HepG2 (cell line): ENCODE measurements around the gene VTN. TPM values are rescaled to one million over a fixed set of nuclear protein-coding genes. Genes with fewer than 3 reads are reported as not detected.

Experiments
- ADNP ChIP-seq: sonication (generic); formaldehyde crosslinking; IDR thresholded peaks from 2 replicates; pipeline ENCODE4 v1.4.0; 2020; ENCODE audit warnings: missing genetic modification reagents
- FOXK2 ChIP-seq: fragments of 450-650 bp; IDR thresholded peaks from 2 replicates; pipeline ENCODE4 v1.6.1; 2016
- FOXO1 ChIP-seq: sonication (generic); formaldehyde crosslinking; IDR thresholded peaks from 2 replicates; pipeline ENCODE4 v1.4.0; 2020; ENCODE audit warnings: missing genetic modification reagents
- MAF1 ChIP-seq: sonication (generic); formaldehyde crosslinking; IDR thresholded peaks from 2 replicates; pipeline ENCODE4 v1.5.0; 2020; ENCODE audit warnings: missing genetic modification reagents, borderline replicate concordance
- MAFG ChIP-seq: sonication (generic); formaldehyde crosslinking; IDR thresholded peaks from 2 replicates; pipeline ENCODE4 v1.5.1; 2020; ENCODE audit warnings: mild to moderate bottlenecking, missing genetic modification reagents
- MED8 ChIP-seq: sonication (generic); formaldehyde crosslinking; IDR thresholded peaks from 2 replicates; pipeline ENCODE4 v1.8.1; 2023; ENCODE audit warnings: mild to moderate bottlenecking, missing genetic modification reagents; ENCODE audit not compliant: insufficient replicate concordance
- NCOR1 ChIP-seq: fragments of 200-600 bp; sonication (generic); IDR thresholded peaks from 2 replicates; pipeline ENCODE4 v1.7.0; 2017; ENCODE audit warnings: antibody characterized with exemption, low read length, borderline replicate concordance
- SMYD3 ChIP-seq: sonication (generic); formaldehyde crosslinking; IDR thresholded peaks from 2 replicates; pipeline ENCODE4 v1.8.1; 2023; ENCODE audit warnings: mild to moderate bottlenecking, missing genetic modification reagents
- SNAI1 ChIP-seq: sonication (generic); formaldehyde crosslinking; IDR thresholded peaks from 2 replicates; pipeline ENCODE4 v1.5.0; 2020; ENCODE audit warnings: mild to moderate bottlenecking, missing genetic modification reagents, borderline replicate concordance
- TAF1 ChIP-seq: sonication (generic); formaldehyde crosslinking; IDR thresholded peaks from 2 replicates; pipeline ENCODE4 v1.4.0; 2020; ENCODE audit warnings: missing genetic modification reagents
- TRIM24 ChIP-seq: sonication (generic); formaldehyde crosslinking; IDR thresholded peaks from 2 replicates; pipeline ENCODE4 v1.8.0; 2022; ENCODE audit warnings: mild to moderate bottlenecking, missing genetic modification reagents
- ZFYVE20 ChIP-seq: sonication (generic); formaldehyde crosslinking; IDR thresholded peaks from 2 replicates; pipeline ENCODE4 v1.8.0; 2023; ENCODE audit warnings: low read depth, mild to moderate bottlenecking, moderate library complexity, missing genetic modification reagents, borderline replicate concordance
- ZMYM3 ChIP-seq: sonication (generic); formaldehyde crosslinking; IDR thresholded peaks from 2 replicates; pipeline ENCODE4 v1.5.1; 2020; ENCODE audit warnings: mild to moderate bottlenecking, missing genetic modification reagents
- ZNF136 ChIP-seq: sonication (generic); formaldehyde crosslinking; IDR thresholded peaks from 2 replicates; pipeline ENCODE4 v1.8.1; 2022; ENCODE audit warnings: low read depth, mild to moderate bottlenecking, moderate library complexity, missing genetic modification reagents
- ZNF138 ChIP-seq: sonication (generic); formaldehyde crosslinking; IDR thresholded peaks from 2 replicates; pipeline ENCODE4 v1.5.0; 2020; ENCODE audit warnings: mild to moderate bottlenecking, low read depth, missing genetic modification reagents
- ZNF577 ChIP-seq: sonication (generic); formaldehyde crosslinking; IDR thresholded peaks from 2 replicates; pipeline ENCODE4 v1.4.0; 2020; ENCODE audit warnings: mild to moderate bottlenecking, low read depth, missing genetic modification reagents, borderline replicate concordance
- polyA plus RNA-seq, 8 experiments: library from polyadenylated mRNA; depleted of rRNA in 3 of 8; stranded (reverse) in 7 of 8; unstranded in 1 of 8; fragments of >200 nt; fragmentation: Illumina TruSeq in 4 of 8; extraction: Trizol in 4 of 8; gene quantifications; 2 replicates each; pipeline versions ENCODE4 v1.2.1 to v1.2.3, GENCODE V29; 2011 to 2016; ENCODE audit warnings: low read depth in 4 of 8, missing spikeins in 1 of 8, mixed read lengths in 1 of 8; ENCODE audit not compliant: insufficient read depth in 1 of 8
- total RNA-seq, 5 experiments: library from RNA; depleted of rRNA; stranded (reverse); fragments of >200 nt; fragmentation: Illumina TruSeq; extraction: Trizol; gene quantifications; 2 replicates each; pipeline ENCODE4 v1.2.3, GENCODE V29; 2016; ENCODE audit warnings: low read depth in 1 of 5
- TF ChIP-seq, protein P1 (sequence below): sonication (generic); formaldehyde crosslinking; IDR thresholded peaks from 2 replicates; pipeline ENCODE4 v1.4.0; 2020; ENCODE audit warnings: missing genetic modification reagents, borderline replicate concordance
- TF ChIP-seq, protein P2 (sequence below): sonication (generic); formaldehyde crosslinking; IDR thresholded peaks from 2 replicates; pipeline ENCODE4 v1.4.0; 2020; ENCODE audit warnings: missing genetic modification reagents, borderline replicate concordance
- TF ChIP-seq, protein P3 (sequence below): sonication (generic); formaldehyde crosslinking; IDR thresholded peaks from 2 replicates; pipeline ENCODE4 v1.4.0; 2020; ENCODE audit warnings: missing genetic modification reagents
- TF ChIP-seq, protein P4 (sequence below): IDR thresholded peaks from 2 replicates; pipeline ENCODE4 v1.6.1; 2016; ENCODE audit warnings: missing genetic modification reagents, missing compliant biosample characterization

The VTN gene
- total and polyA plus RNA-seq, 2 of the 13 experiments (the other 11 are each of a cell fraction or from before 2014, with no cell fraction given) = 108 to 131 TPM

DNA sequence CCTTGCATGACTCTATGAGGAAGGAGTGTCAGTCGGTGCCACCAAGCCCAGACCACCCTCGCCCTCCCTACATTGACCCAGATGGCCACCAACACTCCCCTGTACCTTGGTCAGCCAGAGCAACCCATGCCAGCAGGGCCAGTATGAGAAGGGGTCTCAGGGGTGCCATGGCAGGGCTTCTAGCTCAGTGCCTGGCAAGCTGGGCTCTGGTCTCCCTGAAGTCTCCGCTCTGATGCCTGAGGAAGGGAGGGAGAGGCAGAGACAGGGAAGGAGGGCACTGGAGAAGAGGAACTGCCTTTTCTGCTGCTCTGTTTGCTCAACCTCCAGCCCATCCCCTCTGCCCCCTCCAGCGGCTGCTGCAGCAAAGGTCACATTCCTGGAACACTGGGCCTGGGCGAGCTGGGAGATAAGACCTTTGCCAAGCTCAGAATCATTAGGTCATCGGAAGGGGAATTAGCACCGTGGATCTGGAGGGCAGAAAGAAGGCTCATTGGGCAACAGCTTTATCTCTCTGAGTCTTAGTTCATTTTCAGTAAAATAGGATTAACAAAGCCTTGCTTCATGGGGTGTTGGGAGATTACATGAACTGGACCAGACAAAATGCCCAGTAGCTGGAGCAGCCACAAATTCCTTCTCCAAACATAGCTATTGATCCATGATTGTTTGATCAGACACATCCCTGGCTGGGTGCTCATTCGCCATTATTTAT is at the start of gene VTN (continued):
- TF ChIP-seq TRIM24 (CRISPR knock-in tag) (no peak), MED8 (CRISPR knock-in tag) (no peak), ADNP (CRISPR knock-in tag) (no peak), TAF1 (CRISPR knock-in tag) (peak; percentile 53; the same call in 1 of the 2 replicates), SMYD3 (CRISPR knock-in tag) (no peak), FOXK2 (peak; percentile 9; the same call in 1 of the 2 replicates), SNAI1 (no peak), FOXO1 (CRISPR knock-in tag) (peak; percentile 75), ZNF136 (CRISPR knock-in tag) (no peak), ZMYM3 (CRISPR knock-in tag) (peak; percentile 42), ZFYVE20 (CRISPR knock-in tag) (no peak), NCOR1 (peak; percentile 97; the same call in 1 of the 2 replicates), ZNF577 (CRISPR knock-in tag) (no peak), ZNF138 (no peak), MAF1 (CRISPR knock-in tag) (peak; percentile 74; the same call in 1 of the 2 replicates), MAFG (CRISPR knock-in tag) (no peak)
- TF ChIP-seq, protein P1, sequence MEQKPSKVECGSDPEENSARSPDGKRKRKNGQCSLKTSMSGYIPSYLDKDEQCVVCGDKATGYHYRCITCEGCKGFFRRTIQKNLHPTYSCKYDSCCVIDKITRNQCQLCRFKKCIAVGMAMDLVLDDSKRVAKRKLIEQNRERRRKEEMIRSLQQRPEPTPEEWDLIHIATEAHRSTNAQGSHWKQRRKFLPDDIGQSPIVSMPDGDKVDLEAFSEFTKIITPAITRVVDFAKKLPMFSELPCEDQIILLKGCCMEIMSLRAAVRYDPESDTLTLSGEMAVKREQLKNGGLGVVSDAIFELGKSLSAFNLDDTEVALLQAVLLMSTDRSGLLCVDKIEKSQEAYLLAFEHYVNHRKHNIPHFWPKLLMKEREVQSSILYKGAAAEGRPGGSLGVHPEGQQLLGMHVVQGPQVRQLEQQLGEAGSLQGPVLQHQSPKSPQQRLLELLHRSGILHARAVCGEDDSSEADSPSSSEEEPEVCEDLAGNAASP = peak; percentile 81
- TF ChIP-seq, protein P2, sequence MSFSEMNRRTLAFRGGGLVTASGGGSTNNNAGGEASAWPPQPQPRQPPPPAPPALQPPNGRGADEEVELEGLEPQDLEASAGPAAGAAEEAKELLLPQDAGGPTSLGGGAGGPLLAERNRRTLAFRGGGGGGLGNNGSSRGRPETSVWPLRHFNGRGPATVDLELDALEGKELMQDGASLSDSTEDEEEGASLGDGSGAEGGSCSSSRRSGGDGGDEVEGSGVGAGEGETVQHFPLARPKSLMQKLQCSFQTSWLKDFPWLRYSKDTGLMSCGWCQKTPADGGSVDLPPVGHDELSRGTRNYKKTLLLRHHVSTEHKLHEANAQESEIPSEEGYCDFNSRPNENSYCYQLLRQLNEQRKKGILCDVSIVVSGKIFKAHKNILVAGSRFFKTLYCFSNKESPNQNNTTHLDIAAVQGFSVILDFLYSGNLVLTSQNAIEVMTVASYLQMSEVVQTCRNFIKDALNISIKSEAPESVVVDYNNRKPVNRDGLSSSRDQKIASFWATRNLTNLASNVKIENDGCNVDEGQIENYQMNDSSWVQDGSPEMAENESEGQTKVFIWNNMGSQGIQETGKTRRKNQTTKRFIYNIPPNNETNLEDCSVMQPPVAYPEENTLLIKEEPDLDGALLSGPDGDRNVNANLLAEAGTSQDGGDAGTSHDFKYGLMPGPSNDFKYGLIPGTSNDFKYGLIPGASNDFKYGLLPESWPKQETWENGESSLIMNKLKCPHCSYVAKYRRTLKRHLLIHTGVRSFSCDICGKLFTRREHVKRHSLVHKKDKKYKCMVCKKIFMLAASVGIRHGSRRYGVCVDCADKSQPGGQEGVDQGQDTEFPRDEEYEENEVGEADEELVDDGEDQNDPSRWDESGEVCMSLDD (CRISPR knock-in tag) = peak; percentile 84; the same call in 1 of the 2 replicates
- TF ChIP-seq, protein P3, sequence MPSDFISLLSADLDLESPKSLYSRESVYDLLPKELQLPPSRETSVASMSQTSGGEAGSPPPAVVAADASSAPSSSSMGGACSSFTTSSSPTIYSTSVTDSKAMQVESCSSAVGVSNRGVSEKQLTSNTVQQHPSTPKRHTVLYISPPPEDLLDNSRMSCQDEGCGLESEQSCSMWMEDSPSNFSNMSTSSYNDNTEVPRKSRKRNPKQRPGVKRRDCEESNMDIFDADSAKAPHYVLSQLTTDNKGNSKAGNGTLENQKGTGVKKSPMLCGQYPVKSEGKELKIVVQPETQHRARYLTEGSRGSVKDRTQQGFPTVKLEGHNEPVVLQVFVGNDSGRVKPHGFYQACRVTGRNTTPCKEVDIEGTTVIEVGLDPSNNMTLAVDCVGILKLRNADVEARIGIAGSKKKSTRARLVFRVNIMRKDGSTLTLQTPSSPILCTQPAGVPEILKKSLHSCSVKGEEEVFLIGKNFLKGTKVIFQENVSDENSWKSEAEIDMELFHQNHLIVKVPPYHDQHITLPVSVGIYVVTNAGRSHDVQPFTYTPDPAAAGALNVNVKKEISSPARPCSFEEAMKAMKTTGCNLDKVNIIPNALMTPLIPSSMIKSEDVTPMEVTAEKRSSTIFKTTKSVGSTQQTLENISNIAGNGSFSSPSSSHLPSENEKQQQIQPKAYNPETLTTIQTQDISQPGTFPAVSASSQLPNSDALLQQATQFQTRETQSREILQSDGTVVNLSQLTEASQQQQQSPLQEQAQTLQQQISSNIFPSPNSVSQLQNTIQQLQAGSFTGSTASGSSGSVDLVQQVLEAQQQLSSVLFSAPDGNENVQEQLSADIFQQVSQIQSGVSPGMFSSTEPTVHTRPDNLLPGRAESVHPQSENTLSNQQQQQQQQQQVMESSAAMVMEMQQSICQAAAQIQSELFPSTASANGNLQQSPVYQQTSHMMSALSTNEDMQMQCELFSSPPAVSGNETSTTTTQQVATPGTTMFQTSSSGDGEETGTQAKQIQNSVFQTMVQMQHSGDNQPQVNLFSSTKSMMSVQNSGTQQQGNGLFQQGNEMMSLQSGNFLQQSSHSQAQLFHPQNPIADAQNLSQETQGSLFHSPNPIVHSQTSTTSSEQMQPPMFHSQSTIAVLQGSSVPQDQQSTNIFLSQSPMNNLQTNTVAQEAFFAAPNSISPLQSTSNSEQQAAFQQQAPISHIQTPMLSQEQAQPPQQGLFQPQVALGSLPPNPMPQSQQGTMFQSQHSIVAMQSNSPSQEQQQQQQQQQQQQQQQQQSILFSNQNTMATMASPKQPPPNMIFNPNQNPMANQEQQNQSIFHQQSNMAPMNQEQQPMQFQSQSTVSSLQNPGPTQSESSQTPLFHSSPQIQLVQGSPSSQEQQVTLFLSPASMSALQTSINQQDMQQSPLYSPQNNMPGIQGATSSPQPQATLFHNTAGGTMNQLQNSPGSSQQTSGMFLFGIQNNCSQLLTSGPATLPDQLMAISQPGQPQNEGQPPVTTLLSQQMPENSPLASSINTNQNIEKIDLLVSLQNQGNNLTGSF (CRISPR knock-in tag) = no peak
- TF ChIP-seq, protein P4, sequence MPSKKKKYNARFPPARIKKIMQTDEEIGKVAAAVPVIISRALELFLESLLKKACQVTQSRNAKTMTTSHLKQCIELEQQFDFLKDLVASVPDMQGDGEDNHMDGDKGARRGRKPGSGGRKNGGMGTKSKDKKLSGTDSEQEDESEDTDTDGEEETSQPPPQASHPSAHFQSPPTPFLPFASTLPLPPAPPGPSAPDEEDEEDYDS (CRISPR knock-in tag) = peak; percentile 74
